HG03039 (cell line): Measurements from ENCODE around the gene ZNFX1.

Source experiments
- ATAC-seq: cut with Tn5 transposase; IDR thresholded peaks from one replicate; pipeline ENCODE4 v1.9.1; 2021; ENCODE audit warnings: mild to moderate bottlenecking, moderate library complexity; ENCODE audit not compliant: unreplicated experiment

ZNFX1 gene

DNA sequence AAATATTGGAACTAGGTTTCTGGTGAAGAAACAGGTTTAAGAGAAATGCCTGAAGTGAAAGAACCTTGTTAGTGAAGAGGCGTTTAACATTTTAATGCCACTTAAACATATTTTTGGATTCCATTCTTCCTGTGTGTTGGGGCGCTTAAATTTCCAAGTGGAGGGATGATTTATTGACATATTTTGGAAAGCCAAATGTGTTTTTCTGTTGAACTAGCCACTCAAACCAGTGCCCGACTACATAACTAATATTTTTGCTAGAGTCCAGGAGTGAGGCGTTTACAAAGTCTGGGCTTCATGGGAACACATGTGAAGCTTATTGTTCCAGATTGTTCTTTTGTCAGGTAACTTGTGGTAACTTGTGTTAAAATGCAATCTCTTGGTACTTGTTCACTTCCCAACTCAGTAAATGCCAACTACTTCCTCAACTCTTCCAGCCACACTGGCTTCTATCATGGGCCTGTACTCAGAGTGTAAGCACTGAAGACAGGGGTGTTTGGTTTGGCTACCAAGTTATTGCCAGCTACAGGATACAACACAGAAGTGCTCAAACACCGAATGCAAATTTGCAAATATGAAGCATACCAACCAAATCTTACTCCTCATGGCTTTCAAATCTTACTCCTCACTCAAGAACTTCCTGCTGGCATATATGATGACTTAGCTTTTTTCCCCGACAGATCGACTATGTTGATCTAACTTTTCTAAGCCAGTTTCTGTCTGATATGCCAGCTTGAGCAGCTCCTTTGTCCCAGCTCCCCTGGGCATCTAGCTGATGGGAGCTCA lies 2.0 kb upstream of the ZNFX1 start:
- ATAC-seq = no peak

- ATAC-seq = no peak
These were observed 1.2 kb upstream of the ZNFX1 start for GRCh38 chr20:49278818-49279676.

DNA sequence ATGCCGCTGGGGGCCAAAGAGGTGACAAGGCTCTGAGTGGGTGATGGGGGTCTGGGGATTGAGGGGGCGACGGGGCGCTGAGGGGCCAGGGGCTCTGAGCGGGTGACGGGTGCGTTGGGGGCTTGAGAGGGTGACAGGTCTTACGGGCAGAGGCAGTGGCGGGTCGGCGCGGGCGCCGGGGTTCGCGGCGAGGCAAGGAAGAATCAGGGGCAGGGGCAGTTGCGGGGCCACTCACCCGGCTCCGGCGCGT lies 146 bp downstream of the ZNFX1 start:
- ATAC-seq = no peak

DNA sequence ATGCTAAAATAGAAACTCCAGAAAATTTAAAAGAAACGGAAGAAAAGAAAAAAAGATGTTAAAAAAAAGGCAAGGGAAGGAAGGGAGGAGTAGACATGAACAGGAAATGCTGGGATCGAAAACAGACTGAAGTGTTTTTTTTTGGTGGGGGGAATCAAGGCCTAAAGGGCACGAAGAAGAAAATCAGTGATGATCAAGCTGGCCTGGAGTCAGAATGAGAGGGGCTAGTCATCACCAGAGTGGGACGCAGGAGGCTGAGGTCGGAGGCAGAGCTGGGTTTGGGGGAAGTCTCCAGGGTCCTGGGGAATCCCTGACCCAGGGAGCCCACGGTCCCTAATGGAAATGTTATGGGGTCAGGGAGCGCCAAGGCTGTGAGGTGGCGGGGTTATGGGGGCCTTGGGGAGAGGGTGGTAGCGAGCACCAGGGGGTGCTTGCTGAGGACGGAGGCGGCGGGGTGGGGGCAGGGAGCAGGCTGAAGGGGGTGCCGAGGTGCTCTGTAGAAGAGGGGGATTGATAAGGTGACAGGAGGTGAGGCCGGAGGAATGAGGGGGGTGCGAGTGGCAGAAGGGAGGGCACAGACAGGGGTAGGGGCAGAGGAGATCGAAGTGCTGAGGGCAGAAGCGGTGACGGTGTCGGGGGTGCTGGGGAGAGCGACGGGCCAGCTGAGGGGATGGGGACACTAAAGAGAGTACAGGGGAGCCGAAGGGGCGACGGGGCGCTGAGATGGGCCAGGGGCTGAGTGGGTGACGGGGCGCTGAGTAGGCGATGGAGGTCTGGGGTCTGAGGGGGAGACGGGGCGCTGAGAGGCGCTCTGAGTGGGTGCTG lies 684 bp downstream of the ZNFX1 start:
- ATAC-seq = no peak

DNA sequence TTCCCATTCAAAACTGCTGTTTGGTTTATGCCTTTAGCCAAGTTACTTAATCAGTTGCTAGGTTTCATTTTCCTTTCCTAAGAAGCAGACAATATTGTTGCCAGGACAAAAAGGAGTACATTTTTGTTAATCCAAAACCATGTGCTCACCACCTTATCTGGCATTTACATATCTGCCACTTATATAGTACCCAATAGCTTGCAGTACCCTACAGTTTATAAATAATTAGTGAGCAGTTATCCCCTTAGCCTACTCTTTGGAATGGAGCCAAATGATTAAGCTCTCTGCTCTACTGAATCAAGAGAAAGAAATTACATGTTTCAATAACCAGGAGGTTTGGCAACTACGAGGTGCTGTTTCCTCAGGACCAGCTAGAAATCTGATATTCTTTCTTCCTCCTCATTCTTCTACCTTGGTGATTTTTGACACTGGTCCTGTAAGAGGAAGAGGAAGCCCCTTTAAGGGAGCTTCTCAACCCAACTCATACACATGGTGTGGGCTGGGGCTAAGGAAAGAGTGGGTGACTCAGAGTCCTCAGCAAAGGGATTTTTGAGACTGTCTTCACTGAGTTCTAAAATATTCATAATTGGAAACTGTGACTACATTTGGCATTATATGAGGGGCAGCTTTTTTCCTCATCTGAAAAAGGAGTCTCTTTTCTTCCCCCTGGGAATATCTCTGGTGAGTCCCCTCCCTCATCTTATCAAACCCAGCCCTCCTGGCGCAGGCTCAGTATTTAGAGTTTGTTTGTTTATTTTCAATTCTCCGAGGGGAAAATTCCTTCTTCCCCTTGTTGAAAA lies 1.5 kb downstream of the ZNFX1 start:
- ATAC-seq = no peak

DNA sequence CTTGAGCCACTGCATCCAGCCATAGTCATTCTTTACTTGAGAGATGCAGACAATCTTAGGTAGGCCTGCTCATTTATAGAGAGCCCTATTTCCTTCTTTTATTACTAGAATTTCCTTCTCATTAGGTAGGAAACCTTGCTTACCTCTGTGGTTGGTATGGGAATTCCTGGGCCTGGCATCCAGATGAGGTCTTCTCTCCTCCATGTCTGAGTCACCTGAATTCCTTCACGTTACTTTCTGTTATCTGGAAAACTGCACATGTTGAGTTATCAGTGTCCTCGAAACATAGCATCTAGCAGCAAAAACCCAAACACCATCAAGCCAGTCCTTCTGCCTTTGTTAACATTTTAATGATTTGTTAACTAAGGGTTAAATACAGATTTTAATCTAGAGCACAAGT lies 2.2 kb downstream of the ZNFX1 start:
- ATAC-seq = no peak

DNA sequence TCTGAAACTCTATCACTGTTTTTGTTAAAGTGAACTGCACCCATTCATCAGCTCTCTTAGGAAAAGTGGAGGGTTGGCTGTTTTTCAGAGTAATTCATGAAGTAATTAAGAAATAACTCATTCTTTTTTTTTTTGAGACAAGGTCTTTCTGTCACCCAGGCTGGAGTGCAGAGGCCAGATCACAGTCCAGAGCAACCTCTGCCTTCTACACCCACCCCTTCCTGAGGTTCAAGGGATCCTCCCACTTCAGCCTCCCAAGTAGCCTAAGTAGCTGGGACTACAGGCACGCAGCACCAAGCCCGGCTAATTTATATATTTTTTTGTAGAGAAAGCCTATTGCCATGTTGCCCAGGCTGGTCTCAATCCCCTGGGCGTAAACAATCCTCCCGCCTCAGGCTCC lies 2.6 kb downstream of the ZNFX1 start:
- ATAC-seq = no peak

- ATAC-seq = no peak
These were observed 4.1 kb downstream of the ZNFX1 start for GRCh38 chr20:49273696-49274277.

DNA sequence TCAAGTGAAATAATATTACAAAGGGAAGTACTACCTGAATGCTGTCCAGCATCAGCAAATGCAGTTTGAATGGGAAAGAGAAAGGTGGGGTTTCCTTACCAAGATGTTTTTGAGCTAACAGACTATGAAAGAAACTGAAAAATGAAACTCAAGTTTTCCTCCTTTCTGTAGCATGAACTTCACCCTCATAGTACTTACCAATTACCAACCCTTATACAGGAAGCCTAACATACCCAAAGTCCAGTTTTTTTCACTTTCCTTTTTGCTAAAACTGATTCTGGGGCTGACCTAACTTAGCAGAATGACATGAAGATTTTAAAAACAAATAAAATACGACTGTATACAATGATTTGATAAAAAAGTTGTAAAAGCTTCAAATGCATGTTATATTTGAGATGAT lies 5.2 kb downstream of the ZNFX1 start:
- ATAC-seq = no peak

DNA sequence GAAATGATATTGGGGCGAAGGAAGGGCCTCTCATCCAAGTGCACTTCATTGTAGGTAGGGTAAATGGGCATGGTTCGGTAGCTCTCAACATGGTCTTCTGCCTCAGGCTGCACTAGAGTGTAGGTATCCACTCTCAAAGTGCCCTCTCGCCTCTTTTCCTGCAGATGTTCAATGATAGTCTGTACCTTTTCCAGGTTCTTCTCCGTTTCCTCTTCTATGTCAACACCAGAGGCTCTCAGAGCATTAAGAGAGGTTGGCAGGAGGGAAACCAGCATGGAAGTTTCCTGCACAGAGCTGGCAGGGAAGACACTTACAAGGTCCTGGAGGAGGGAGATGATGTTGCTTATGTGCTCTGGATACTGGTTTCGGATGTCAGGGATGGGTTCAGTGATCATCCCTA lies 7.1 kb downstream of the ZNFX1 start:
- ATAC-seq = no peak

GRCh38 chr20:49270177-49270576 lies 7.7 kb downstream of the ZNFX1 start:
- ATAC-seq = no peak

GRCh38 chr20:49268600-49269365 lies 9.1 kb downstream of the ZNFX1 start:
- ATAC-seq = no peak

DNA sequence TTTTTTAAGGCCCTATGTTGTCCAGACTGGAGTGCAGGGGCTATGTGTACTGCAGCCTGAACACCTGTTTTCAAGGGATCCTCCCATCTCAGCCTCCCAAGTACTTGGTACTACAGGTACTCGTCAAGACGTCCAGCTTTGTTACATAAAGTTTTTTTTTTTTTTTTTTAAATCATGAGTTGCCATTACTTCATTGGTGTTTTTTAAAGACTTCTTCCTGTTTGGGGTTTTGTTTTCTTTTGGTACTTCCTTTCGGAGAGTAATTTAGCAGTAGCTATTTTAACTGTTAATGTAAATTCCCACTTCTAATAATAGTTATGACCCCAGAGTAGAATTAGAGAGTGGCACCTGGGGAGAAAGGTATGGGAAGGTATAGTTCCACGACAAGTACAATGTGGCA lies 10.5 kb downstream of the ZNFX1 start:
- ATAC-seq = no peak

DNA sequence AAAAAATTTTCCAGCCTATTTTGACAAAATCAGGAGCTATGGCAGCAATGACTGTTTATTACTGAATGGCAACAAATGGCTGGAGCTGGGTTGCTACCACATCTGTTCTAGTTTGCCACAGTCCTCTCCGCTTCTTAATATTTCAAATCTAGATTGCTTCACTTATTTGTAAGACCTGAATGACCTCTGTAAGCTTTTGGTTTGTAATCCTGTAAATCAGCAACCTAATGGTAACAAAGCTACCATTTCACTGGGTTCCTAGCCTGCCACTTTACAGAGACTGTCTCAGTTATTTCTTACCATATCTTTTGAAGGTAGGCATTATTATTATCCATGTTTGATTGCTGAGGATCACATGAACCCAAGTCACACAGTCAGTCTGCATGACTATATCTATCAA lies 15.4 kb downstream of the ZNFX1 start:
- ATAC-seq = no peak

DNA sequence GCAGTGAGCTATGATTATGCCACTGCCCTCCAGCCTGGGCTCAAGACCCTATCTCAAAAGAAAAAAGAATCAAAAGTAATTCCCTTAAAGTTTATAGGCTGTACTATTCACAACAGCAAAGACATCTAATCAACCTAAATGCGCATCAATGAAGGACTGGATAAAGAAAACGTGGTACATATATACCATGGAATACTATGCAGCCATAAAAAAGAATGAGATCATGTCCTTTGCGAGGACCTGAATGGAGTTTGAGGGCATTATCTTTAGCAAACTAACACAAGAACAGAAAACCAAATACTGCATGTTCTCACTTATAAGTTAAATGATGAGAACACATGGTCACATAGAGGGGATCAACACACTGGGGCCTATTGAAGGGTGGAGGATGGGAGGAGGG lies 16.7 kb downstream of the ZNFX1 start:
- no peak for ATAC-seq

DNA sequence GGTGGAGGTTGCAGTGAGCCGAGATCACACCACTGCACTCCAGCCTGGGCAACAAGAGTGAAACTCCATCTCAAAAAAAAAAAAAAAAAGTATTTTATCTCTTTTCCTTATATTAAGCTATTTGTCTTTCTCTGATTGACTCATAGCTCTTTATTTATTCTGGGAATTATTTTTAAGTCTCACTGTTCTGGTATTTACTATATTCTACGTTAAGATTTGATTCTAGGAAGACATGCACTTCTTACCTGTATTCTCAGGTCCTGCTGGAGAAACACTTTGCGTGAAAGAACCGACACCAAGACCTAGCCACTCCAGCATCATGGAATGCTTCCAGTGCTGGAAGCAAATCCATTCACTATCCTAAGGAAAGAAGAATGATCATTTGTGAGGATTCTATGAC lies 17.6 kb downstream of the ZNFX1 start:
- ATAC-seq = no peak

DNA sequence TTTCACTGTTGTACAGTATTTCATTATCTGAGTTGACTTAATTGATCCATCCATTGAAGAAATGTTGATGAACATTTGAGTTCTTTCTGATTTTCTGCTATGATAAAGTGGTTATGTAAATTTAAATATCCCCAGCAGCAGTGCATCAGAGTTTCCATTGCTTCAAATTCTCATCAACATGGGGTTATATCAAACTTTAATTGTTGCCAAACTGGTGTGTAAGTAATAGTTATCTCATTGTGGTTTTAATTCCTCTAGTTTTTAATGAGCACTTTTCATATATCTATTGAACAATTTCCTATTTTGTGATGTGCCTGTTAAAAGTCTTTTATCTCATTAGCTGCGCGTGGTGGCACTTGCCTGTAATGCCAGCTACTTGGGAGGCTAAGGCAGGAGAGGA lies 18.1 kb downstream of the ZNFX1 start:
- ATAC-seq = no peak

- ATAC-seq = no peak
These were observed 18.6 kb downstream of the ZNFX1 start for GRCh38 chr20:49259284-49259683.

DNA sequence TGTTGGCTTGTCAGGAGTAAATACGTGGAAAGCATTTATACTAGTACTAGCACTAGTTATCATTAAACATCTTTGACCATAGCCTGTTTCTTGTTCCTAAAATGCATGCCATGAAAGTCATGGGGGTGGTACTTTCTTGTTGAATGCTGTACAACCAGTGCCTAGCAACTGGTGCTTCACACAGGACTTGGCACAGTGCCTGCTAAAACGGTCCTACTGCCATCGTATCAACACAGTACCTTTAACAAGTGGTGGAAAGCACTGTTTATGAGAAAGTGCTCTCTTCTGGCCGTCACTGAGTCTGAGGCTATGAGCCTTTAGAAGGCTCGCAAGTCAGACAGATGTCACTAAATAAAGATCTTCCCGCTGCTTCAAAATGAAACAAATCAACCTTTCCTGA lies 21.6 kb downstream of the ZNFX1 start:
- ATAC-seq = no peak
